HG03521 (cell line): ENCODE data around the gene ZNF431.
"Not testable (repeated sequence)": the region's sequence is repeated elsewhere in the genome, so short reads cannot be mapped to it uniquely, and the experiment has no call there.

ENCODE experiments used
- ATAC-seq: cut with Tn5 transposase; IDR thresholded peaks from one replicate; pipeline ENCODE4 v1.9.1; 2021; ENCODE audit warnings: mild to moderate bottlenecking, moderate library complexity; ENCODE audit not compliant: unreplicated experiment

ZNF431 gene

DNA sequence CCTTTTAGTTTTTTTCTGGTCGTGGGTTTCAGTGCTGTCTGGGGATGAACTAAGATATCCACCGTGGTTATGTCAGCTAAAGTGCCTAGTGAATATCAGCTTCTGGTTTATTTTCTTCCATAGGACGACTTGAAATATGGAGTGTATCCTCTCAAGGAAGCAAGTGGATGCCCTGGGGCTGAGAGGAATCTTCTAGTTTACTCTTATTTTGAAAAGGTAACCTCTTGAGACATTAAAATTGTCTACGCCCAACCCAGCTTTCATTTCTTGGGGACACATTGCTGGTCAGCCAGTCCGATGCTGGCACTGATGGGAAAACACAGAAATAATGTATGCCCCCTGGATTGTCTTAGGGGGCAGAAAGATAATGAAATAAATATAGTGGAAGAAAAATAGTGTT, 1.6 kb downstream of the ZNF431 start:
- no peak for ATAC-seq

- no peak for ATAC-seq
These were observed 2.0 kb downstream of the ZNF431 start for GRCh38 chr19:21143854-21144253.

- no peak for ATAC-seq
These were observed 5.7 kb downstream of the ZNF431 start for GRCh38 chr19:21147540-21147939.

GRCh38 chr19:21148681-21149080, 6.8 kb downstream of the ZNF431 start:
- no peak for ATAC-seq

DNA sequence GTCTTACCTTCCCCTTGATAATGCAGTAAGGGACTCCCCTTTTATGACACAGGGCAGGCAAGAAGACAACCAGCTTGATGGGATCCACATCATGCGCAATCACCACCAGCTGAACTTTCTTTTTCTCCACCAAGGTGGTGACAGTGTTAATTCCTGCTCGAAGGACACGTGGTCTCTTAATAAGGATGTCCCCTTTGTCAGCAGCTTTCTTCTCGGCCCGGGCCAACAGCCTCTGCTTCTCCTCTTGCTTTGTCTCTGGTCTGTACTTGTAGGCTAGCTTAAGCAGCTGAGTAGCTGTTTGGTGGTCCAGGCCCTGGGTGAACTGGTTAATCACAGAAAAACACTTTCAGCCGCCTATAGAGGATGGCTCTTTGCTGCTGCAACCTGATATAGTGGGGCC, 8.0 kb downstream of the ZNF431 start:
- ATAC-seq = no peak

DNA sequence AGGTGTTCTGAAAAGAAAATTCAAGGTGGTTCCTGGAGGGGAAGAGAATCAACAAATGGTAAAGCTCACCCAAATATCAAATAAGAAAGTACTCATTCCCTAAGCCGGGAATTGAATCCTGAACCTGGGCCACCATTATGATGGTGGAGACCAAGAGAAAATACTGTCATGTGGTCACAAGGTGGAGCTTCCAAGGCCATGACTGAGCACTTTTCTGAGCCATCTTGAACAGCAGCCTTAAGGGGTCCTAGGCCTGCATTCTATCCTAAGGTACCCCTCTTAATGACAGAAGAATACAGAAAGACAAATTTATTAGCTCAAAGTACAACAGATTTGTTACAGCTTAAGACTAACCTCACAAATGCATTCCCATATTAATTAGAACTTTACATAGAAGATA, 9.6 kb downstream of the ZNF431 start:
- no peak for ATAC-seq

DNA sequence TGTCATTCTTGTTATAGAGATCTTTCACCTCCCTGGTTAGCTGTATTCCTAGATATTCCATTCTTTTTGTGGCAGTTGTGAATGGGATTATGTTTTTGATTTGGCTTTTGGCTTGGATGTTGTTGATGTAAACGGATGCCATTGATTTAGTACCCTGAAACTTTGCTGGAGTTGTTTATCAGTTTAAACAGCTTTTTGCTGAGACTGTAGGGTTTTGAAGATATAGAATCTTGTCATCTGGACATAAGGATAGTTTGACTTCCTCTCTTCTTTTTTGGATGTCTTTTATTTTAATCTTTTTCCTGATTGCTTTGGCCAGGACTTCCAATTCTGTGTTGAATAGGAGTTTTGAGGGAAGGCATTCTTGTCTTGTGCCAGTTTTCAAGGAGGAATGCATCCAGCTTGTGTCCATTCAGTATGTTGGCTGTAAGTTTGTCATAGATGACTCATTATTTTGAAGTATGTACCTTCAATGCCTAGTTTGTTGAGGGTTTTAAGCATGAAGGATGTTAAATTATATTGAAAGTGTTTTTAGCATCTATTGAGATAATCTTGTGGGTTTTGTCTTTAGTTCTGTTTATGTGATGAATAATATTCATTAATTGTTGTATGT, 16.8 kb downstream of the ZNF431 start:
- ATAC-seq = no peak

DNA sequence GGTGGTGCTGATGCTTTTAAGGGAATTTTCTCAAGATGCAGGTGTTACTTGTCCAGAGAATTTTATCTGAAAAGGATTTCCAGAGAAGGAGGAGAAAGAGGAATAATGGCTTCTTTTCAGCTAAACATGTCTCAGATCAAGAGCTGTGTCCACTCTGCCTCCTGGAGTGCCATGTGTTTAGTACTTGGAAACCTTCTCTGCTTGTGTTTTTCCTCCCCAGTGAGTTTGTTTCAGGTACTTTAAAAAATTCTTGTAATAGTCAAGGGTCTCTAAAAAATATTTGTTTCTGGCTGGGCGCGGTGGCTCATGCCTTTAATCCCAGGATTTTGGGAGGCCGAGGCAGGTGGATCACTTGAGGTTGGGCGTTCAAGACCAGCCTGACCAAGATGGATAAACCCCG, 22.7 kb downstream of the ZNF431 start:
- ATAC-seq = no peak

GRCh38 chr19:21166436-21166835, 24.6 kb downstream of the ZNF431 start:
- no peak for ATAC-seq

- ATAC-seq = no peak
These were observed 55.9 kb downstream of the ZNF431 start for GRCh38 chr19:21197590-21198295.

DNA sequence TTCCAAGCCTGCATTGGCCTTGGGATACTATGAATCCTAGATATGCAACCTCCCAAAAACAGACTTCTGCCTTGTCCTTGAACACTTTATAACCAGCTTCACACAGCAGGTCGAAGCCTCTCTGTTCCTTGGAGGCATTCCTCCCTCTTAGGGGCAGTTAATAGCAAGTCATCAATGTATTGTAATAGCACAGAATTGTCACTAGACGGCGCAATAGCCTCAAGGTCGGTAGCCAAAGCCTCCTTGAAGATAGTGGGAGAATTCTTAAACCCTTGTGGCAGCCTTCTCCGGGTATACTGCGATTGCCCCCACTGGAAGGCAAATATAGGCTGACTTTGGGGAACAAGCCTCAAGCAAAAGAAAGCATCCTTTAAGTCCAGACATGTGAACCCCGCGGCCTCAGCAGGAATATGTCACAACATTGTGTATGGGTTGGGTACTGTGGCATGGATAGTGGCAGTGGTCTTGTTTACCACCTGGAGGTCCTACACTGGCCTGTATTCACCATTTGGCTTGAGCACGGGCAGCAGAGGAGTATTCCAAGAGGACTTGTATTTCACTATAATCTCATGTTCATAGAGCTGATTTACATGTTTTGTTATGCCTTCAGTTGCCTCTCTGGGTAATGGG, 61.1 kb downstream of the ZNF431 start:
- ATAC-seq = no peak

DNA sequence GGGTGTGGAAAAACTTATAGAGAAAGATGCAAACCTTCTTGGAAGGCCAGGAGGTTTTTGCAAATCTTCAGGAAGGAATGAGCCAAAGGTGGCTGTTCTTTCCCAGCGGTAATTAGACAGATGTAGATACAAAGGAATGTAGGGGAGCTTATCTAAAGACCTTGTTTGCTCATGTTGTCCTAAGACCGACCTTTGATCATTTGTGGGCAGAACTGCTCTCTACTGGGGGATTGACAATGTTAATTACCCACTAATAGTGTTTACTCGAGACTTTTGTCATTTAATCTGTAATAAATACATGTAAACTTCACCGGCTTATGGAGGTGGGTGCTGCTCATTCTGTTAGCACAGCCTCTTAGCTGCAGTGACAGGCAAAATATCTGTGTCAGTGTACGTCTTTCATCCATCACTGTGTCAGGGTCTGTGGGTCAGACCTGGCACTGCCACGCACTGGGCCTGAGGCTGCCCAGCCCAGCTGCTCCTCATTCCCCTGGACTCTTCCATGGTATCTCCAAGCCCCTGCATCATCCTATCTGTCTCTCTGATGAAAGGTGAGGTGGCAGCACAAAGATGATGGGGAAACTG, 68.3 kb downstream of the ZNF431 start:
- ATAC-seq = no peak

DNA sequence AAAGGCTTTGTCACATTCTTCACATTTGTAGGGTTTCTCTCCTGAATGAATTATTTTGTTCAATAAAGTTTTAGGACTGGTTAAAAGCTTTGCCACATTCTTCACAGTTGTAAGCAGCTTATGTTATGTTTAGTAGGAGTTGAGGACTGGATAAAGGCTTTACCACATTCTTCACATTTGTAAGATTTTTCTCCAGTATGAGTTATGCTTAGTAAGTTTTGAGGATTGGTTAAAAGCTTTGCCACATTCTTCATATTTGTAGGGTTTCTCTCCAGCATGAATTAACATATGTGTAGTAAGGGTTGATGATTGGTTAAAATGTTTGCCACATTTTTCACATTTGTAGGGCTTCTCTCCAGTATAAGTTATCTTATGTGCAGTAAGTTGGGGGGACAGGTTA, 79.9 kb downstream of the ZNF431 start:
- ATAC-seq = no peak

GRCh38 chr19:21229938-21230337, 88.1 kb downstream of the ZNF431 start:
- ATAC-seq = not testable (repeated sequence)

DNA sequence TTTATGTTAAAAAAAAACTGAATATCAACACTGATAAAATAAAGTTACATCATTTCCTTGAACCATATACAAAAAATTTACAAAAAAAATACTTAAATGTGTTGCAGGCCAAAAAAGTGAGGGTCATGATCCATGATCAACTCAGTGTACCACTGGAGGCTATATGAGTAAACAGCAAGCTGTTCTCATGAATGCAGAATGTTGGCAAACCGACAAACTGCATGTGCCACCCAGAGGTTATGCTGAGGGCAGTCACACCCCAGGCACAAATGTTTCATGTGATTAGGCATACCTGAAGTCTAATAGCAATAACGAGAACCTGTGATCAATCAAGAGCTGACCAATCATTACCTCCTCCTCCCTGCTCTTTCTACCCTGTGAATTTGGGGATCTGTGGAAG, 91.9 kb downstream of the ZNF431 start:
- ATAC-seq = no peak

GRCh38 chr19:21236751-21237150, 94.9 kb downstream of the ZNF431 start:
- not testable (repeated sequence) for ATAC-seq

GRCh38 chr19:21238670-21239069, 96.8 kb downstream of the ZNF431 start:
- ATAC-seq = no peak
